ENCODE results near the gene GLP1R.

DNA sequence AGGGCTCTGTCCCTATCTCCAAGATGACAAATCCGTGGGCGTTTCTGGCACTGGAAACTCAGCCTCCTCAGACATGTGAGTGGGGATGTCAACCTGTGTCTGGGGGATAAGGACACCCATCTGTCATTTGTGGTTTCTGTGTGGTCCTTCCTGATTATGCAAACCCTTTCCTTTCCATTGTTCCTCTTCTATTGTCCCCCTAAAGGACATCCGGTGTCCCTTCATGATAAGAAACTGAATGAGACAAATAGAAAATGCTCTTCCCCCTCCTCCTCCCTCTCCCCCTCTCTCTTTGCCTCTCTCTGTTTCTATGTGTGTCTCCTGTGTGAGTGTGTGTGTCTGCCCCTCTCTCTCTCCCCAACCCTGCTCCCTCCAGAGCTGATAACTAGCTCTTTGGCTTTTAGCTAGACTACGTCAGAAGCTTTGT is 11.5 kb upstream of the GLP1R start:
- TF ChIP-seq, protein P1, sequence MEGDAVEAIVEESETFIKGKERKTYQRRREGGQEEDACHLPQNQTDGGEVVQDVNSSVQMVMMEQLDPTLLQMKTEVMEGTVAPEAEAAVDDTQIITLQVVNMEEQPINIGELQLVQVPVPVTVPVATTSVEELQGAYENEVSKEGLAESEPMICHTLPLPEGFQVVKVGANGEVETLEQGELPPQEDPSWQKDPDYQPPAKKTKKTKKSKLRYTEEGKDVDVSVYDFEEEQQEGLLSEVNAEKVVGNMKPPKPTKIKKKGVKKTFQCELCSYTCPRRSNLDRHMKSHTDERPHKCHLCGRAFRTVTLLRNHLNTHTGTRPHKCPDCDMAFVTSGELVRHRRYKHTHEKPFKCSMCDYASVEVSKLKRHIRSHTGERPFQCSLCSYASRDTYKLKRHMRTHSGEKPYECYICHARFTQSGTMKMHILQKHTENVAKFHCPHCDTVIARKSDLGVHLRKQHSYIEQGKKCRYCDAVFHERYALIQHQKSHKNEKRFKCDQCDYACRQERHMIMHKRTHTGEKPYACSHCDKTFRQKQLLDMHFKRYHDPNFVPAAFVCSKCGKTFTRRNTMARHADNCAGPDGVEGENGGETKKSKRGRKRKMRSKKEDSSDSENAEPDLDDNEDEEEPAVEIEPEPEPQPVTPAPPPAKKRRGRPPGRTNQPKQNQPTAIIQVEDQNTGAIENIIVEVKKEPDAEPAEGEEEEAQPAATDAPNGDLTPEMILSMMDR (conservative IDR thresholded peaks at IDR 0.05; ENCODE audit: low read depth, low read length), result no peak
- no peak for TF ChIP-seq EZH2 (IDR thresholded peaks at IDR 0.05; ENCODE audit: borderline replicate concordance, low read depth, low read length, poor library complexity, severe bottlenecking)
